Measurements from ENCODE around the gene TLX1.
A peak's percentile ranks its signal among the peaks of the same experiment; 100 is the strongest.

Gene TLX1

GRCh38 chr10:101134299-101135127 lies 3.4 kb downstream of the TLX1 start:
- DNase-seq (ENCODE audit: low read depth), result no peak

DNA sequence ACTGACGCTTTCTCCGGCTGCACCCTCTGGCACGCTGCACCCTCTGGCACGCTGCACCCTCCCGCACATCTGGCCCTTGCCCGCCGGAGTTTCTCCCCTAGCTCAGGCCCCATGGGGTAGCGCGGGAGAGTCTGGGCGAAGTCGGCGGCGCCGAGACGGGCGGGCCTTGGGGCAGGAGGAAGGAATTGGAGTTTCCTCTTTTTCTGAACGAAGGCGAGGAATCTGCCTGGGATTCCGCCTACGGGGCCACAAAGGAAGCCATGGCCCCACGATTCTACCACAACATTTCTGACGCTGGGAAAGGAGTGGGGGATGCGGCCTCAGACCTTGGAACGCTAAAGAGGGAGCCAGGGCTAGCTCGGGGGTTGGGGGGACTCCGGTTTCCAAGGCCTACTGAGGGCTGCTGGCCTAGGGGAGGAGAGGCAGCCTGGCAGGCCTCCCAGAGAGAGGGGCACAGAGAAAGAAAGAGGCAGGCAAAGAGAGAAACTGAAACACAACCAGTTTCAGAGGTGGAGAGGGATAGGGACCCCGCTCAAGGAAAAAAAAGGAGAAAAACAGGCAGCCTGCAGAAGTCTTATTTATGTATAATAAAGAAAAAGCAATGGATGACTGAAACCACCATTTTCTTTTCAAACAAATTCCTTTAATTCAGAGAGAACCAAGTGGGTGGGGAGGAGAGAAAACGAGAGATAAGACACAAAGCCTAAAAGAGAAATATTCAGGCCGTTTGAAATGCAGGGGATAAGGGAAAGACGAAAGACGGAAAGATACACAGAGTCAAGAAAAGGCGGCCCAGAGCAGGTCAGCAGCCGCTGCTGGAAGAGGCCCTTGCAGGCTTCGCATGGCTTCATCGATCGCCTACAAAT lies 4.3 kb downstream of the TLX1 start:
- no peak for DNase-seq (ENCODE audit: low read depth)

- DNase-seq (ENCODE audit: low read depth), result no peak
These were observed 5.1 kb downstream of the TLX1 start for GRCh38 chr10:101136007-101136707.

DNA sequence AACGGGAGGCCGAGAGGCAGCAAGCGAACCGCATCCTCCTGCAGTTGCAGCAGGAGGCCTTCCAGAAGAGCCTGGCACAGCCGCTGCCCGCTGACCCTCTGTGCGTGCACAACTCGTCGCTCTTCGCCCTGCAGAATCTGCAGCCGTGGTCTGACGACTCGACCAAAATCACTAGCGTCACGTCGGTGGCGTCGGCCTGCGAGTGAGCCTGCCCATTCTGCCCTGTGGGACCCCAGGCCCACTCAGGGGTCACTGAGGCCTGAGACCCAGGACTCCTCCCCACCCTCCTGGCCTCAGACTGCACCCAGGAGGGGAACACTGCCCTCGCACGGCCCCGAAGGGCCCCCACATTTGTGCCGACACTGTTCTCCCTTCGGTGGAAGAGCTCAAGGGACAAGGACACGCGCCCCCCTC lies 5.6 kb downstream of the TLX1 start:
- DNase-seq (ENCODE audit: low read depth), result no peak

GRCh38 chr10:101137271-101137670 lies 6.2 kb downstream of the TLX1 start:
- DNase-seq (ENCODE audit: low read depth), result no peak

DNA sequence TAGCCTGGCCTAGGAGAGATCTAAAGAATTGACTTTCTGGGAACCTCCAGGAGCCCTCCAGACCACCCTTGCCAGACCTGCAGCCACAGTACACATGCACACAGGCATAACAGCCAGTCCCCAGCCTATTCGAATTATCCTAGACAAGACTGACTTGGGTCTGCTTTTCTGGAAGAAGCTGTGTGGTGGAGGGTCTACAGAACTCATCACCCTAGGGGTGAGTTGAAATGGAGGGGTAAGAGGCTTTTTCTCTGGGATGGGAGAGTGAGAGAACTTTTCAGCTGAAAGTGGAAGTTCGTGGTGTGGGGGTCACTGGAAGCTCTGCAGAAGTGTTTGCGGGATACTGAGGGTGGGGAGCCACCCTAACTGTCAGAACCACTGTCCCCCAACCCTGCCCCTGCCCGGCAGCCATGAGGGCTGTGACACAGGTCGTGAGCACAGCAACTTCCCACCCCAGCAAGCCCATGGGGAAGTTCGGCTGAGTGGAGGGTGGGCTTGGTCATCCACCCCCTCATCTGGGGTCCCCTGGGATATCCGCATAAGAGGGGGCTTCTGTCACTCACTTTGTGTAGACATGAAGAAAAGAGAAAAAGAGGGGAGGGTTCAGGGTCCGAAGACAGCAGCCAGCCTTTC lies 7.8 kb downstream of the TLX1 start:
- DNase-seq (ENCODE audit: low read depth), result no peak

GRCh38 chr10:101139421-101139911 lies 8.4 kb downstream of the TLX1 start:
- no peak for DNase-seq (ENCODE audit: low read depth)

DNA sequence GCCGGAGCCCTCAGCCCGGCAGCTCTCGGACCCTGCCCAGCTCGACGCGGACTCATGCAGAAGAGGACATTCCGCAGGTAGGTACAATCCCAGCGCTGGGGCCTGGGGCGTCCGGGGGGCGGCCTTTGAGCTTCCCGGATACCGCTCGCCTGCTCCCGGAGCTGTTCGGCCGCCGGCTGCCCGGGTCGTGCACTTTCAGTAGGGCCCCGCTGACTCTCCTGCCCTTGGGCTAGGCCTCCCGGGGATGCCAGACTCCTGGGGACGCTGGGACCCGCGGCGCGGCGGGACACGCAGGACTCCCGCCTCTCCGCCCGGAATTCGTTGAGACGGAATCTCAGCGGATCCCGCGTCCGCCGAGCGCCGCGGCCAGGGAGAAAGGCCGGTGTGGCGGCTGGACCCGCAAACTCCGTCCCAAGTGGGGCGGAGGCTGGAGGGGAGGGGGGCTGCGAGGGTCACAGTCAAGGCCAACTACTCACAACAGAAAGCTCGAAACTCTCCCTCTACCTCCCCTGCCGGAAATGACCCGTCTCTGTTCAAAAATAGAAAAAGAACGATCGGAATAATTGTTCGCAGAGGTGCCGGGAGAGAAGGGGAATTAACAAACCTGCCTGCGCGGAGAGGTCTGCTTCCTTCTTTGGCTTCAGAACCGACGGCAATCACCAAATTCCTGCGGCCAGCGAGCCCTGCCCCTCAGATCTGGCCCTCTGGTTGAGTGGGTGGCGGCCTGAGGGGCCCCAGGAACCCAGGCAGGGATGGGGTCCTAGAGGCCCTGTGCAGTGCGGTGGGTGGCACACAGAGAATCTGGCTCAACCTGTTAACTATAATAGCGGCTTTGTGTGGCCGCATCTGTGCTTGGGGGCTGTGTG lies 9.2 kb downstream of the TLX1 start:
- no peak for DNase-seq (ENCODE audit: low read depth)

- DNase-seq (ENCODE audit: low read depth), result no peak
These were observed 10.0 kb downstream of the TLX1 start for GRCh38 chr10:101140950-101141615.

DNA sequence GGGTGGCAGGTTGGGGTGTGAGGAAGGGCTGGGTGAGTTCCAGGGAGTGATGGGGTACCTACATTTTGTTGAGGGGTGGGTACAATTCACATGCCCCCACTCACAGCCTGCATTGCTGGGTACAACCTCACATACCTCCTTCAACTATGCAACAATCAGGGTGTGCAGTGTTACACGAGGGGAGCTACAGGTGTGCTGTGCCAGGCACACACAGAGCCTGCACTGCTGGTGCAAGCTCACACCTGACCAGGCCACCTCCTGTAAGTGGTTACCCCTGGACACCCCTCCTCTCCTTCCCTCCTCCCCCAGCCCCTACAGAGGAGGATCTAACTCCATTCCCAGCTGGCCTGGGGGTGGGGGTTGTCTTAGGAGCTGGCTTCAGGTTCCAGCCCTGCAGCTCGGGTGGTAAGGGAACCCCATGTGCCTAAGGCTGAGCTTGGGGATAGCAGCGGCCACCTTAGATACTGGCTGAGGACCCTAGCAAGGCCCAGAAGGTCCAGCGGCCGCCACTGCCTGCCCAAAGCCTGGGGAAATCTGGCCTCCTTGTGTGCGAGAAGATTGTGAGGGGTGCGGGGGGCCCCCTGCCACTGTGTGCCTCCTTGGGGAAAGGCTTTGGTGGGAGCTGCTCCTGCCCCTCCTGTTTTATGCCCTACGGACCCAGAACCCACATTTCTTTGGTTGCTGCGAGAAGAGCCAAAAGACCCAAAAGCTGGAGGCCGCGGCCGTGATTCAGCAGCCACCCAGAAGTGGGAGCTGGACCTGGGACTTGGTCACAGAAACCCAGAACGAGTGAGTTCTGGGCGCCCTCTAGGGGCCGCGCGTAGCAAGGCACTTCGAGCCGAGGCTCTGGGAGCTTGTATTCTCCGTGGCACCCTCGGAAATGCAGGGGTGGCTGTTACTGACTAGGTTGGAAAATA lies 10.8 kb downstream of the TLX1 start:
- peak; percentile 64 for DNase-seq (ENCODE audit: low read depth)

DNA sequence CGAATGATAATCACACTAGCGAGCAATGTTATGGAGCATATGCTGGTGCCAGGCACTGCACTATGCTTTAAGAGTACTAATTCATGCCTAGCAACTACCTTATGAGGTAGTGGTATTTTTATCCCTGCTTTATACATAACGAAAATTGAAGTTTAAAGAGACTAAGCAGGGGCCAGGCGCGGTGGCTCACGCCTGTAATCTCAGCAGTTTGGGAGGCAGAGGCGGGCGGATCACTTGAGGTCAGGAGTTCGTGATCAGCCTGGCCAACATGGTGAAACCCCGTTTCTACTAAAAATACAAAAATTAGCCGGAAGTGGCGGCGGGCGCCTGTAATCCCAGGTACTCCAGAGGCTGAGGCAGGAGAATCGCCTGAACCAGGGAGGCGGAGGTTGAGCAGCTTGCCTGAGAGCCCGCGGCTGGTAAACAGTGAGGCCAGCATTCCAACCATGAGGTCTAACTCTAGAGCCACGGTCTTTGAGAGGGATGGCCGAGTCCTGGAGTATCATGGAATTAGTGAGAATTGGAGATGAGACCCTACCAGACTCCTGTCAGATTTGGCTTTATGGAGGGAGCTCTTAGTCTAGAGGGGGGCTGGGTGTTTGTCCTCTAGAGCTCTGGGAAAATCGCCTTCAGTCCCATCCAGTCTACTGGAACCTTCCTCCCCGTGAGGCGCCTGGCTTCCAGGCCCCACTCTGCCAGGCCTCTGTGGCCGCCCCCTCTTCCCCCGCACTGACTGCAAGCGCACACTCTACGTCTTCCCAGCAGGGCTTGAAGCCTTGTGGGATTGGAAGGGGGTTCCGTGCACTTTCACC lies 11.6 kb downstream of the TLX1 start:
- DNase-seq (ENCODE audit: low read depth), result no peak

DNA sequence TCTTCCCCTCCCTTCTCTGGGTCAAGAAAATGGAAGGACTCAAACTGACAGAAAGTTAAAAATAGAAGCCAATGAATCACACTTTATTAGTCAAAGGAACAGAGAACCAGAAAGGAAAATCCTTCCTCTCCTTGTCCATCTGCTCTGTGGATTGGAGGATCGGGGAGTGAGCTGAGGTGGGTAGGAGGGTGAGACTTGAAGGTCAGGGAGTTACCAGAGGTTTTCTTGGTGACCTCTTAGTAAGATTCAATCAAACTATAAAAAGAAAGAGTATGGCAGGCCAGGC lies 12.2 kb downstream of the TLX1 start:
- DNase-seq (ENCODE audit: low read depth), result no peak

- no peak for DNase-seq (ENCODE audit: low read depth)
These were observed 13.0 kb downstream of the TLX1 start for GRCh38 chr10:101144053-101144452.

GRCh38 chr10:101145145-101145544 lies 14.0 kb downstream of the TLX1 start:
- DNase-seq (ENCODE audit: low read depth), result no peak

DNA sequence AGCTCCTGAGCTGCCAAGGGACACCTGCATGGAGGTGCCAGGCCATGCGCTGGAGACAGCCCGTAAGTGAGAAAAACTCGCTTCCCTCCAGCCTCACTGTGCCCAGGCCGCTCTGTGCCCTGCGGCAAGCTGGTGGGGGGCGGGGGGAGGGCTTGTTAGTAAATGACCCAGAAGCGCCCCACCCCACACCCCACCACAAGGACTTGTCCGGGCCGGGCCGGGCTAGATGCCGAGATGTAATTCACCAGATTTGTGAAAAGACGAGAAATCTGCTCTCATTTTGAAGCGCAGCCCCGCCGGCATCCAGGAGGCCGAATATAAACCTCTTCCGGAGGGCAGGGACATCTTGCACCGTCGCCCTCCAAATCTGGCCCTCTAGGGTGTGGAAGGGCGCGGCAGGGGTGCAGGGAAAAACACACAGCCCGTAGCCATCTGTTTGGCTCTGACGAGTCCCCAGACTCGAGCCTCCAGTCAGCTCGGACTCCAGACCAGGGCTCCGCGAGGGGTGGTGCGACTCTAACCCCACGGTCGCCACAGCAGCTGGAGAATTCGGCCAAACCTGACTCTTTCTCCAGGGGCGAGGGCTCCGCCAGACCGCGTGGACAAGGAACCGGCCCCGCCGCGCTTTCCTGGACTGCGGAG lies 14.8 kb downstream of the TLX1 start:
- no peak for DNase-seq (ENCODE audit: low read depth)

- no peak for DNase-seq (ENCODE audit: low read depth)
These were observed 15.5 kb downstream of the TLX1 start for GRCh38 chr10:101146392-101147251.

- no peak for DNase-seq (ENCODE audit: low read depth)
These were observed 20.3 kb downstream of the TLX1 start for GRCh38 chr10:101151395-101151794.
